GM12872 (cell line): Measurements from ENCODE around the gene CHD3.

Experiments used
- TF ChIP-seq, protein P1 (sequence below): IDR thresholded peaks from 3 replicates; pipeline ENCODE4 v1.5.1; 2011; ENCODE audit warnings: low read depth, mild to moderate bottlenecking, low read length, moderate library complexity; ENCODE audit not compliant: insufficient read depth

Gene CHD3

DNA sequence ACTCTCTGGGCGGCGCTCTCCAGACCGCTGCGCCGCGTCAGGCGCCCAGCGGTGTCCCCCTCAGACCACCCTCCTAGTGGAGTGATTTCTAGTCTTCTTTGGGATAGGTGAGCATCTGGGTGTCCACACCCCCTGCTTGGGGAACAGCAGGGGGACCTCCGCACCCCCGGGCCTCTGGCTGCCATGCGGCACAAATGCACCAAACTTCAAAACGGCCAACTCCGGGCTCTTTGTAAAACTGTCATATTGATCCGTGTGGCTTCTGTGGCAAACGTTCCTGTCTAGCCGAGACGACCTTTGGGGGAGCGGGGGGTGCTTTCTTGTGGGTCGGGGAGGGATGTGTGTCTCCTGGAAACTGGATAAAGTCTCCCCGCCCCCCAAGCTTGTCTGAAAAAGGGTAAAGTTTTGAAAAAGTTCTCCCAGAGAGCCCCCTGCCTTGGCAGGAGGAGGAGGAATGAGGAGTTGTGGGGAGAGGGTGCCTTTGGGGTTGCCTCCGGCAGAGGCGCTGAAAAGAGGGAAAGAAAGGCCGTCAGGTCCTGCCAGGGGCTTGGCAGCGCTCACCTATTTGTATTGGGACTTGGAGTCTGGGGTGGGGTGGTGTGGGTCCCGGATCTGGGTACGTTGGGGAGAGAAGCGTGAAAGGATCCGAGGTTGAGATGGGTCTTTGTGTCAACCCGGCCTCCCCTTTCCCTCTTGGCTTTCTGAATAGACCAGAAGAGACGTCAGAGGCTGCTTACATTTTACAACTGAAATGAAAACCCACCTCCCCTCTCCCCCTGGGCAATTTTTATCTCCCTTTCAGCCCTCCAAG lies 2.2 kb upstream of the CHD3 start:
- TF ChIP-seq, protein P1, sequence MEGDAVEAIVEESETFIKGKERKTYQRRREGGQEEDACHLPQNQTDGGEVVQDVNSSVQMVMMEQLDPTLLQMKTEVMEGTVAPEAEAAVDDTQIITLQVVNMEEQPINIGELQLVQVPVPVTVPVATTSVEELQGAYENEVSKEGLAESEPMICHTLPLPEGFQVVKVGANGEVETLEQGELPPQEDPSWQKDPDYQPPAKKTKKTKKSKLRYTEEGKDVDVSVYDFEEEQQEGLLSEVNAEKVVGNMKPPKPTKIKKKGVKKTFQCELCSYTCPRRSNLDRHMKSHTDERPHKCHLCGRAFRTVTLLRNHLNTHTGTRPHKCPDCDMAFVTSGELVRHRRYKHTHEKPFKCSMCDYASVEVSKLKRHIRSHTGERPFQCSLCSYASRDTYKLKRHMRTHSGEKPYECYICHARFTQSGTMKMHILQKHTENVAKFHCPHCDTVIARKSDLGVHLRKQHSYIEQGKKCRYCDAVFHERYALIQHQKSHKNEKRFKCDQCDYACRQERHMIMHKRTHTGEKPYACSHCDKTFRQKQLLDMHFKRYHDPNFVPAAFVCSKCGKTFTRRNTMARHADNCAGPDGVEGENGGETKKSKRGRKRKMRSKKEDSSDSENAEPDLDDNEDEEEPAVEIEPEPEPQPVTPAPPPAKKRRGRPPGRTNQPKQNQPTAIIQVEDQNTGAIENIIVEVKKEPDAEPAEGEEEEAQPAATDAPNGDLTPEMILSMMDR = no peak

DNA sequence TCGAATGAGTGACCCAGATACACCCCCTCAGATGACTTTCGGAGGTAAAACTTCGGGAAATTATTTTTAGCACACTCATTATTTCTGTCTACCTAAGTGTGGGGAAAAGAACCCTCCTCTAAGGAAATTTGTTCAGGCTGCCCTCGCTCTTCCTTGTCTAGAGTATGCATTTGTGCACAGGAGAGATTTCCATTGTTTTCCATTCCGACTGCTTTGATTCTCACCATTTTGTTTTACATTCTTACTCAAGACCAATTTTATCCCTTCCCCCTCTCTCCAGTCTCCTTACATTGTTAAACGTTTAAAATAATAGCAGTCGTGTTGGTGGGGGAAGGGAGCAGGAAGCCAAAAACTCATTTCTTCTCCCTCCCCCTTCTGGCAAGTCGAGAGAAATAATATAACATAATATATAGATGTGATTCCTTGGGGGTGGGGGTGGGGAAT lies 1.5 kb upstream of the CHD3 start:
- TF ChIP-seq, protein P1 = no peak

DNA sequence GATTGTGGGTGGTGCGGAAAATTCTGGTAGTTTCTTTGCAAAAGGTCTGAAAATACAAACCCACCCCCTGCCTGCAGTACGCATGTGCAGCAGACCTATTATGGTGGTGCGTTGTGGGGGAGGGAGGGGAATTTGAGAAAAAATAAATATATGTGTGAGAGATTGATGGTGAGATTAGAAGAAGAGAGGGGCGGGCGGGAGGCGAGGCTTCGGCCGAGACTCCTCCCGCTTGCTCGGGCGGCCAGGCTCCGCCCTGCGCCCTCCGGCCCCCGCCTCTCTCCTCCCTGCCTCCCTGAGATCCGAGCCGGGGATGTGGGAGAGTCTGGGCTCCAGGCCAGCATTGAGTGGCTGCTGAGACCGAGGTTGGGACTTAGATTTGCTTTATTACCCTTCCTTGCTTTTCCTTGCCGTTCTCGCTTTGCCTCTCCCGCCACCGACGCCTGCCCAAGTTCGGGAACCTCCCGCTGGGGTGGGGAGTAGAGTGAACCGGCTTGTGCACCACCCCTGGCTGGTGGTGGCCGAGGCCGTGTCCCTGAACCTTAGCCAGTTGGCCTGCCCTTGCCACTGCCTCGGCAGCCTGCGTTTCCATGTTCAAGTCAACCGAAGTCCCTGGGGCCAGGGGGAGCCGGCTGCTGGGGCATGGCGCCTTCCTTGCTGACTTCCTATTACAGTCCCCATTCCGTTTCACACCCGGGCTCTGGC lies 956 bp upstream of the CHD3 start:
- TF ChIP-seq, protein P1 = no peak

DNA sequence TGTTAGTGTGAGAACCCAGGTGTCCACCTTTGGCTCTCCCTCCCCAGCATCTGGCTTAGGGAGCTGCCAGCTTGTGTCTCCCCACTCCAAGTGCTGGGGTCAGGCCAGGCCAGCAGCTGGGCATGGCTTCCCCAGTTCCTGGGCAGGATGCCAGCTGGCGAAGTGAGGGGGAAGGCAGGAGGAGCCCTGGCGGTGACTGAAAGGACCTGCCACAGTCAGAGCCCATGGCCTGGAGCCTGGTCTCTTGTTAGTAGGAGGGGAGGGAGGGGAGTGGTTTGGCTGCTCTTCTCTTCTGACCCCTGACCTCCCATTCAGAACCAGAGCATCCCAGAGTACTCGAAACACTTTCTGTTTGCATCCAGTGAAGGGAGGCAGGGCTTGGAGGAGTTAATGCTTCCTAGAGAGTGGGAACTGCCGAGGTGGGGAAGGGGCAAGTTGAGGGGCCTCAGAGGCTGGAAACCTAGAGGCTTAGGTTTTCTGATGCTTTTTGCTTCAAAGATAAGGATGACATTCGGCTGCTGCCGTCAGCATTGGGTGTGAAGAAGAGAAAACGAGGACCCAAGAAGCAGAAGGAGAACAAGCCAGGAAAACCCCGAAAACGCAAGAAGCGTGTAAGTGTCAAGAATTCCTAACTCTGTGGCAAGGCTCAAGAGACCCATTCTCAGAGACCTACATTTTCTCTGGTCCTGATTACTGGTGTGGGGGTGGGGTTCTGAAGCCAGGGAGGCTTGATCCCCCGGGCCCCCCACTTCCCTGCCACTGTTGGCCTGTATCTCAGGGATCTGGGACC lies 772 bp downstream of the CHD3 start:
- TF ChIP-seq, protein P1 = peak; percentile 19; the same call in 1 of the 3 replicates

DNA sequence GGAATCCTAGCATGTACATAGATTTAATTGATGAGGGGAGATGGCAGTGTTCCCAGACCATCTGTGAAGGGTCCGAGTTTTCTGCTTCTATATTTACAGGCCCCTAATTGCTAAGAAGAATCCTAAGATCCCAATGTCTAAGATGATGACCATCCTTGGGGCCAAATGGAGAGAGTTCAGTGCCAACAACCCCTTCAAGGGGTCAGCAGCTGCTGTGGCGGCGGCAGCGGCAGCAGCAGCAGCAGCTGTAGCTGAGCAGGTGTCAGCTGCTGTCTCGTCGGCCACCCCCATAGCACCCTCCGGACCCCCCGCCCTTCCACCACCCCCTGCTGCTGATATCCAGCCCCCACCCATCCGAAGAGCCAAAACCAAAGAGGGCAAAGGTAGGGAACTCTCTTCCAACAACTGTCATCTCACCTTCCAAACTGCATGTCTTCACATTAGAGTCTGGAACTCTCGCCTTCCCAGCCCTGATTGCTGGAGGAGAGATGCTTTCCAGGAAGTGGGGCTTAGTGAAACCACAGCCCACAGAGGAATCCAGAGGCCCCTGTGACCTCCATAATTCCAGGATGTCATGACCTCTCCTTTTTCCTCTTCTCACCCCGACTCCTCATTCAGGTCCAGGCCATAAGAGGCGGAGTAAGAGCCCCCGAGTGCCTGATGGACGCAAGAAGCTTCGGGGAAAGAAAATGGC lies 4.7 kb downstream of the CHD3 start:
- TF ChIP-seq, protein P1 = no peak

DNA sequence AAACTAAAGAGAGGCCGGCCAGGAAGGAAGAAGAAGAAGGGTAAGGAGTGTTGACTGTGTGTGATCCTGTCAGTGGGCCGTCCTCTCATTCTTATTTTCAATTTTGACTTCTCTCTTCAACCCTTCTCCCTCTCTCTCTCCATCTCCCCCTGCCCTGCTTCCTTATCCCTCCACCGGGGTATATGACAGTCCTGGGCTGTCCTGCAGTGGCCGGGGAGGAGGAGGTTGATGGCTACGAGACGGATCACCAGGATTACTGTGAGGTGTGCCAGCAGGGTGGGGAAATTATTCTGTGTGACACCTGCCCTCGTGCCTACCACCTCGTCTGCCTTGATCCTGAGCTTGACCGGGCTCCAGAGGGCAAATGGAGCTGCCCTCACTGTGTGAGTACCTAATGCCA lies 5.6 kb downstream of the CHD3 start:
- TF ChIP-seq, protein P1 = no peak

DNA sequence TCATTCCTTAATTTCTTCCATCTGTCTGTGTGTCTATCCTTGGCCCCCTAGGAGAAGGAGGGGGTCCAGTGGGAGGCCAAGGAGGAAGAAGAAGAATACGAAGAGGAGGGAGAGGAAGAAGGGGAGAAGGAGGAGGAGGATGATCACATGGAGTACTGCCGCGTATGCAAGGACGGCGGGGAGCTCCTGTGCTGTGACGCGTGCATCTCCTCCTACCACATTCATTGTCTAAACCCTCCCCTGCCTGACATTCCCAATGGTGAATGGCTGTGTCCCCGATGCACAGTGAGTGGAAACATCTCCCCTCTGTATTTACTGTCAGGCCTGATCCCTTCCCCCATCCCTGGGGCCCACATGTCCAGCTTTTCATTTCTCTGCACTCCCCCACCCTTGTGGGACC lies 6.3 kb downstream of the CHD3 start:
- TF ChIP-seq, protein P1 = no peak
